IMR-90 (cell line): ENCODE data around the gene LRRIQ4.

Experiments used
- MAZ ChIP-seq: IDR thresholded peaks from 2 replicates; pipeline ENCODE4 v1.6.1; 2012; ENCODE audit warnings: low read depth, mild to moderate bottlenecking, low read length, improper control_type of control experiment, moderate library complexity, borderline replicate concordance
- RFX5 ChIP-seq: IDR thresholded peaks from 2 replicates; pipeline ENCODE4 v1.8.0; 2012; ENCODE audit warnings: low read depth, mild to moderate bottlenecking, low read length, moderate library complexity

DNA sequence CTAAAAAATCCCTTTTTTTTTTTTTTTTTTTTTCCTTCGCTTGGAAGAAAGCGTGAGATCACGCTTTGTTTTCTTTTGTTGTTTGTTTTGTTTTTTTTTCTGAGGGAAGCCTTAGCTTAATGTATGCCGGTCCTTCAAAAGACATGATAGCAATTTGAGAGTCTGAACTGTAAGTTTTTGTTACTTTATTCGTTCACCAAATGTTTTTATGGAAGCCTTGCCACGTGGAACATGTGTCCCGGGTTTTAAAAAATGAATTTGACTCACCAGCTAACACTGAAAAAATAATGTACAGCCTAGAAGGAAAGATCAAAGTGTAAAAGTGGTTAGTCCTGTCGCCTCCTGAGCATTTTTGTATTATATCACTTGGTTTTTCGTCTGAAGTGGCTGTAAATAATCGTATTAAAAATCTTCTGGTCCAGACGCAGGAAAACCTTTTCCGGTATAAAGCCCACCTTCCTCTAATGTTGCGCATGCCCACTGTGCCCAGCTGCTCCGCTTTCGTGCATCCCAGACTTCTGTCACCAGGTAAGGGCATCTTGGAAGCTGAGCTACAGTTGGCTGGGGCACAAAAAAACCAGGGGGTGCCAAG, 40.3 kb upstream of the LRRIQ4 start:
- TF ChIP-seq RFX5 (no peak), MAZ (no peak)
